ENCODE results near the gene EIF4E1B.
A peak's percentile ranks its signal among the peaks of the same experiment; 100 is the strongest.

The EIF4E1B gene

GRCh38 chr5:176671890-176672747, 41.6 kb downstream of the EIF4E1B start:
- H3K4me3 ChIP-seq (ENCODE audit: low read depth, low read length) = no peak overlapping the region
- TF ChIP-seq MAX (IDR thresholded peaks at IDR 0.05; ENCODE audit: low read depth, low read length) = no peak
- TF ChIP-seq CTCF (IDR thresholded peaks at IDR 0.05; ENCODE audit: low read depth, low read length) = no peak
- TF ChIP-seq POLR2A (IDR thresholded peaks at IDR 0.05; ENCODE audit: extremely low read depth, insufficient read length) = no peak
- no peak for TF ChIP-seq MYC (IDR thresholded peaks at IDR 0.05; ENCODE audit: low read depth, low read length)
- DNase-seq (ENCODE audit: low read depth) = no peak

GRCh38 chr5:176673651-176674583, 43.4 kb downstream of the EIF4E1B start:
- DNase-seq (ENCODE audit: low read depth) = no peak
- TF ChIP-seq MAX (IDR thresholded peaks at IDR 0.05; ENCODE audit: low read depth, low read length) (no peak), MYC (IDR thresholded peaks at IDR 0.05; ENCODE audit: low read depth, low read length) (no peak), POLR2A (IDR thresholded peaks at IDR 0.05; ENCODE audit: extremely low read depth, insufficient read length) (no peak), CTCF (IDR thresholded peaks at IDR 0.05; ENCODE audit: low read depth, low read length) (no peak)
- no peak overlapping the region for H3K4me3 ChIP-seq (ENCODE audit: low read depth, low read length)

- TF ChIP-seq MAX (IDR thresholded peaks at IDR 0.05; ENCODE audit: low read depth, low read length) (no peak), POLR2A (IDR thresholded peaks at IDR 0.05; ENCODE audit: extremely low read depth, insufficient read length) (no peak)
- H3K4me3 ChIP-seq (ENCODE audit: low read depth, low read length) = no peak overlapping the region
- DNase-seq (ENCODE audit: low read depth) = no peak
These were observed 44.3 kb downstream of the EIF4E1B start for GRCh38 chr5:176674799-176675198.

- H3K4me3 ChIP-seq (ENCODE audit: low read depth, low read length) = no peak overlapping the region
- TF ChIP-seq MAX (IDR thresholded peaks at IDR 0.05; ENCODE audit: low read depth, low read length) (no peak), MYC (IDR thresholded peaks at IDR 0.05; ENCODE audit: low read depth, low read length) (no peak), POLR2A (IDR thresholded peaks at IDR 0.05; ENCODE audit: extremely low read depth, insufficient read length) (no peak), CTCF (IDR thresholded peaks at IDR 0.05; ENCODE audit: low read depth, low read length) (peak; percentile 49)
- DNase-seq (ENCODE audit: low read depth) = peak; percentile 61
These were observed 45.3 kb downstream of the EIF4E1B start for GRCh38 chr5:176675676-176676360.

GRCh38 chr5:176676361-176676824, 45.9 kb downstream of the EIF4E1B start:
- DNase-seq (ENCODE audit: low read depth) = peak; percentile 99
- H3K4me3 ChIP-seq (ENCODE audit: low read depth, low read length) = no peak overlapping the region
- TF ChIP-seq POLR2A (IDR thresholded peaks at IDR 0.05; ENCODE audit: extremely low read depth, insufficient read length) (no peak), MYC (IDR thresholded peaks at IDR 0.05; ENCODE audit: low read depth, low read length) (peak; percentile 51; the same call in 1 of the 2 replicates), MAX (IDR thresholded peaks at IDR 0.05; ENCODE audit: low read depth, low read length) (peak; percentile 40; the same call in 1 of the 2 replicates), CTCF (IDR thresholded peaks at IDR 0.05; ENCODE audit: low read depth, low read length) (no peak)

Measured in NB4 (cell line).